Mucosa of descending colon (tissue), 3 donors: Measurements from ENCODE around the gene ELK3. TPM values are rescaled to one million over a fixed set of nuclear protein-coding genes. Genes with fewer than 3 reads are reported as not detected.

Experiments used
- ATAC-seq: fragments of 200-7000 bp; cut with Tn5 transposase; one replicate; pipeline ENCODE4 v1.9.1; 2020; ENCODE audit warnings: mild to moderate bottlenecking, moderate library complexity
- DNase-seq, 3 donors: peaks; one replicate each; pipeline ENCODE4 v3.0.0-alpha.2; 2020
- H3K36me3 ChIP-seq: fragments of 200-600 bp; one replicate; pipeline ENCODE4 v1.8.0; 2021; ENCODE audit warnings: low read depth, mild to moderate bottlenecking
- H3K4me1 ChIP-seq: fragments of 200-600 bp; one replicate; pipeline ENCODE4 v1.8.0; 2021; ENCODE audit warnings: low read depth, mild to moderate bottlenecking
- H3K4me3 ChIP-seq: fragments of 200-600 bp; one replicate; pipeline ENCODE4 v1.8.0; 2021; ENCODE audit warnings: mild to moderate bottlenecking
- H3K9me3 ChIP-seq: fragments of 200-600 bp; one replicate; pipeline ENCODE4 v1.8.0; 2021; ENCODE audit warnings: mild to moderate bottlenecking
- intact Hi-C, 2 donors: fragments of 100-400 bp; cut with DNase I in 1 of 2; cut with micrococcal nuclease in 1 of 2; formaldehyde crosslinking; loops; one replicate each; pipeline versions ENCODE4 v1.11.0 to v1.11.1; 2022; cut with DNase I, micrococcal nuclease
- total RNA-seq, 3 donors: library from RNA; stranded (reverse); fragmentation: NEBNext Ultra II Directional in 2 of 3; extraction: Animal tissue kit (Norgen Biotek cat#: 25700) in 2 of 3; gene quantifications; one replicate each; pipeline versions ENCODE4 v1.2.1 to v1.2.4, GENCODE V29; 2021 to 2023
- TF ChIP-seq, protein P1 (sequence below): fragments of 200-600 bp; IDR thresholded peaks from one replicate; pipeline ENCODE4 v1.8.0; 2022; ENCODE audit warnings: antibody characterized with exemption, mild to moderate bottlenecking
- donor health status: DM: no; HTN: no; CAD: no; lungs with moderate emphysema.
- donor health status: DM: no; HTN: no; CAD: no.
- donor health status: DM: no; HTN: yes; CAD: no.

Gene ELK3
- total RNA-seq, 3 donors from 2014 or later, result 7.6 to 17.2 (median 12.0) TPM

DNA sequence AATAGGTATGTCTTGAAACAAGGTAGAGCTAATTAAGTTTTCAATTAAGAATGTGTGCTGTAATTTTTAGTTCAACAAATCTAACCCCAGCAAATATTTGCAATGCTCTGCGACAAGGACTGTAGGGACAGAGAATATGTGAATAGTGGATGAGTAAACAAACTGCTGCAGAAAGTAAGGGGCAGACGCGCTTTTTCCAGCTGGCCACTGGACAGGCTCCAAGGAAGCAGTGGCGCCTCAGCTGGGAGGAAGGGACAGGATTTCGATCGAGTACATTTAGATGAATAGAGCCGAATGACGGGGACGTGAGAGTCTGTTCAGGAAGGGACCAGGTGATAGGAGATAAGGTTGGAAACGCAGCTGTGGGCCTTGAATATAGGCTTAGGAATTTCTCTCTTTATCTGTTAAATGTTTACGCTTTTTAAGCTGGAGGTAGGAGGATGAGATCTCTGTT, 69.3 kb downstream of the ELK3 start:
- H3K4me3 ChIP-seq, result no peak overlapping the region
- DNase-seq (no peak), ATAC-seq (no peak)
- H3K4me1 ChIP-seq, result no peaks in the 10 kb centered on the region
- H3K9me3 ChIP-seq, result no peaks in the 10 kb centered on the region
- H3K36me3 ChIP-seq, result no peaks in the 10 kb centered on the region
- intact Hi-C loops, result no loop called here
- TF ChIP-seq, protein P1, sequence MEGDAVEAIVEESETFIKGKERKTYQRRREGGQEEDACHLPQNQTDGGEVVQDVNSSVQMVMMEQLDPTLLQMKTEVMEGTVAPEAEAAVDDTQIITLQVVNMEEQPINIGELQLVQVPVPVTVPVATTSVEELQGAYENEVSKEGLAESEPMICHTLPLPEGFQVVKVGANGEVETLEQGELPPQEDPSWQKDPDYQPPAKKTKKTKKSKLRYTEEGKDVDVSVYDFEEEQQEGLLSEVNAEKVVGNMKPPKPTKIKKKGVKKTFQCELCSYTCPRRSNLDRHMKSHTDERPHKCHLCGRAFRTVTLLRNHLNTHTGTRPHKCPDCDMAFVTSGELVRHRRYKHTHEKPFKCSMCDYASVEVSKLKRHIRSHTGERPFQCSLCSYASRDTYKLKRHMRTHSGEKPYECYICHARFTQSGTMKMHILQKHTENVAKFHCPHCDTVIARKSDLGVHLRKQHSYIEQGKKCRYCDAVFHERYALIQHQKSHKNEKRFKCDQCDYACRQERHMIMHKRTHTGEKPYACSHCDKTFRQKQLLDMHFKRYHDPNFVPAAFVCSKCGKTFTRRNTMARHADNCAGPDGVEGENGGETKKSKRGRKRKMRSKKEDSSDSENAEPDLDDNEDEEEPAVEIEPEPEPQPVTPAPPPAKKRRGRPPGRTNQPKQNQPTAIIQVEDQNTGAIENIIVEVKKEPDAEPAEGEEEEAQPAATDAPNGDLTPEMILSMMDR, result no peak

DNA sequence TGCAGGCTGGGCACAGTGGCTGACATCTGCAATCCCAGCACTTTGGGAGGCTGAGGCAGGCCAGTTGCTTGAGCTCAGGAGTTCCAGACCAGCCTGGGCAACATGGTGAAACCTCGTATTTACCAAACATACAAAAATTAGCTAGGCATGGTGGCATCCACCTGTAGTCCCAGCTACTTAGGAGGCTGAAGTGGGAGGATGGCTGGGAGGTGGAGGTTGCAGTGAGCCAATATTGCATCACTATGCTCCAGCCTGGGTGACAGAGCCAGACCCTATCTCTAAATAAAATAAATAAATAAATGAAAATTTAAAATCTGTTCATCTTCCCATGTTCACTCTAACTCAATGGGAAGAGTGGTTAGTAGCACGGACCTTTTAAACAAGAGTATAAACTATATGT, 71.2 kb downstream of the ELK3 start:
- no peaks in the 10 kb centered on the region for H3K4me1 ChIP-seq
- H3K4me3 ChIP-seq, result no peak overlapping the region
- no peak for ATAC-seq
- intact Hi-C loops, result no loop called here
- no peaks in the 10 kb centered on the region for H3K9me3 ChIP-seq
- H3K36me3 ChIP-seq, result no peaks in the 10 kb centered on the region
- DNase-seq, result no peak
- TF ChIP-seq, protein P1, result no peak

DNA sequence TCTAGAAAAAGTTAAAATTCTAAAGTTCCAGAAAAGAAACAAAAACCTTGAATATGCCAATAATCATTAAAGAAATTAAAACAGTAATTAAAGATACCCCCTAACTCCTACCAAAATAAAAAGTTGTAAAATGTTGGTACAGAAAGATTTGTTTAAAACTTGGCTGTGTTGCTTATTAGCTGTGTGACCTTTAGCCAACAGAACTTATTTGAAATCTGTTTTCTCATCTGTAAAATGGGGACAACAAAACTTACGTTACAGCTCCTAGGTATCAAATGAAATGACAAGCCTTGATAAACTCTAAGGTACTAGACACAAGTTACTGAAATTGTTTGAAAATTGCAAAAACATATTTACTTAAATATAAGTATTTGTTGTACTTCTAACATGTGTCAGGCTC, 71.7 kb downstream of the ELK3 start:
- no peak overlapping the region for H3K4me3 ChIP-seq
- no peaks in the 10 kb centered on the region for H3K9me3 ChIP-seq
- DNase-seq (no peak), ATAC-seq (no peak)
- H3K4me1 ChIP-seq, result no peaks in the 10 kb centered on the region
- no peaks in the 10 kb centered on the region for H3K36me3 ChIP-seq
- TF ChIP-seq, protein P1, result no peak
- intact Hi-C loops, result no loop called here

DNA sequence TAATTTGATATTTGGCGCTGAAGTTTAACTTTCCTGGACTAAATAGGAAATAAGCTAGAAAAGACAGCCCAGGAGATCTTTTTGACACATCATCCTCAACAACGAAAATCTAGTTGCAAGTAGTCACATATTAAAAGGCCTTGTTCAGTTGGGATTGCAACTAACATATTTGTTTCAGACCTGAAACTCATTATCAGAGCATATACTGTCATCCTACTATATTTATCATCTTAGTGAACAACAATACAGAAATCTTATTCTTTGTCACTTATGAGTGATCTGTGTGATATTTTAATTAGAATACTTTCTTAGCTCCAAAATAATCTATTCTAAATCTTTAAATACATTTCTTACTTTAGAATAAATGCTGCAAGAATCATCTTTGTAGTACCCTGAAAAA, 72.1 kb downstream of the ELK3 start:
- no peaks in the 10 kb centered on the region for H3K9me3 ChIP-seq

DNA sequence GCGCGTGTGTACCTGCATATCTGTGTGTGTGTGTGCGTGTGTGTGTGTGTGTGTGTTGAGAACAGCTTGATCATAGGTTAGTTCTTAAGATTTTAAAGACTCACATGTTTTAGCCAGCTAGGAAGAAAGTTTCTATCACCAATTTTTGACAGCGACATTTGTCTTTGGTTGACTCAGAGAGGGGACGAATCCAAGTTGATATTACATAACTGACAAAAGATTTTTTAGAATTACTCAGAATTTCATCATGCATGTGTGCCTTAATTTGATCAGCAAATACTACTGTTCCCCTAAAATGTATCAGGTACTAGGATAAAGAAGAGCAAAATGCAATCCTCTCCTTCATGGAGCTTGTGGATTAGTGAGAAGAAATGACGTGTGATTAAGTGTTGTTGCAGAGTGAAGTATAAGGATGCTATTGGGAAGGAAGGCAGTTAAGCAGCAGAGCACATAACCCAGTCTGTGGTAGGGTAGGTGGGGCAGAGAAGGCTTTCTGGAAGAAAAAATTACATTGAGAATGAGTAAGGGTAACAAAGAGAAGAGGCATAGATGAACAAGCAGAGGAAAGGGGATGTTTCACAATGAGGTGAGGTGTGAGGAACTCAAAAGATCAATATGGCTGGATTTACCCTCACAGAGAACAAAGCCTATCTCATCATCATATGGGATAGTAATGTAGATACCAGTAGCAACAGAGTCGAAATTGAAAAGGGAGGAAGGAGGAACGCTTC, 77.5 kb downstream of the ELK3 start:
- TF ChIP-seq, protein P1, result no peak

More for the DNA sequence above, 72.1 kb downstream of the ELK3 start:
- Histone ChIP-seq H3K4me3 (no peak overlapping the region), H3K4me1 (no peaks in the 10 kb centered on the region), H3K36me3 (no peaks in the 10 kb centered on the region)
- DNase-seq, result no peak
- intact Hi-C loops, result no loop called here
- no peak for ATAC-seq
- TF ChIP-seq, protein P1, result no peak

More for the DNA sequence above, 77.5 kb downstream of the ELK3 start:
- ATAC-seq, result no peak
- Histone ChIP-seq H3K36me3 (no peaks in the 10 kb centered on the region), H3K4me3 (no peak overlapping the region), H3K4me1 (no peaks in the 10 kb centered on the region), H3K9me3 (no peaks in the 10 kb centered on the region)
- intact Hi-C loops, result no loop called here
- no peak for DNase-seq
